Fibroblast of lung (primary cell): ENCODE results near the gene ARL6IP1. TPM values are rescaled to one million over a fixed set of nuclear protein-coding genes. Genes with fewer than 3 reads are reported as not detected.

Experiments used
- DNase-seq, 2 donors: peaks; one replicate each; pipeline versions ENCODE4 v3.0.0 to v3.0.0-alpha.2; 2010; ENCODE audit warnings: low read depth in 2 of 2
- H2AFZ ChIP-seq: 2 replicates; pipeline ENCODE4 v1.5.1; 2012; ENCODE audit warnings: low read length, control low read depth, inconsistent platforms
- H3K27ac ChIP-seq: 2 replicates; pipeline ENCODE4 v1.5.1; 2011; ENCODE audit warnings: low read length, control low read depth; ENCODE audit not compliant: insufficient read depth
- H3K27me3 ChIP-seq: 2 replicates; pipeline ENCODE4 v1.5.1; 2011; ENCODE audit warnings: mild to moderate bottlenecking, low read length; ENCODE audit not compliant: control insufficient read depth, insufficient read depth
- H3K36me3 ChIP-seq: 2 replicates; pipeline ENCODE4 v1.5.1; 2011; ENCODE audit warnings: low read length; ENCODE audit not compliant: control insufficient read depth, insufficient read depth
- H3K4me1 ChIP-seq: 2 replicates; pipeline ENCODE4 v1.5.1; 2011; ENCODE audit warnings: low read length; ENCODE audit not compliant: control insufficient read depth, insufficient read depth; ENCODE audit errors: extremely low read depth
- H3K4me2 ChIP-seq: 2 replicates; pipeline ENCODE4 v1.5.1; 2011; ENCODE audit warnings: low read length, control low read depth; ENCODE audit not compliant: insufficient read depth; ENCODE audit errors: extremely low read depth
- H3K4me3 ChIP-seq, 4 experiments: fragments of 200-600 bp in 1 of 4; sonication (generic) in 1 of 4; replicated peaks in 1 of 4; 2 replicates each; pipeline ENCODE4 v1.5.1; 2011 to 2016; ENCODE audit warnings: low read length in 4 of 4, low read depth in 3 of 4, mild to moderate bottlenecking in 3 of 4, control low read depth in 2 of 4, inconsistent platforms in 1 of 4, mixed read lengths in 1 of 4; ENCODE audit not compliant: insufficient read depth in 1 of 4; ENCODE audit errors: control extremely low read depth in 1 of 4
- H3K79me2 ChIP-seq: 2 replicates; pipeline ENCODE4 v1.5.1; 2012; ENCODE audit warnings: mild to moderate bottlenecking, low read length, inconsistent platforms; ENCODE audit not compliant: control insufficient read depth, insufficient read depth
- H3K9ac ChIP-seq: 2 replicates; pipeline ENCODE4 v1.5.1; 2011; ENCODE audit warnings: mild to moderate bottlenecking, low read length, control low read depth; ENCODE audit not compliant: insufficient read depth
- H3K9me3 ChIP-seq: 2 replicates; pipeline ENCODE4 v1.5.1; 2012; ENCODE audit warnings: low read depth, low read length; ENCODE audit not compliant: control insufficient read depth, insufficient read depth
- H4K20me1 ChIP-seq: 2 replicates; pipeline ENCODE4 v1.5.1; 2011; ENCODE audit warnings: low read length; ENCODE audit not compliant: control insufficient read depth, insufficient read depth; ENCODE audit errors: extremely low read depth
- EZH2 ChIP-seq: IDR thresholded peaks from 2 replicates; pipeline ENCODE4 v1.5.1; 2012; ENCODE audit warnings: low read length, control low read depth, mild to moderate bottlenecking; ENCODE audit errors: missing control alignments
- polyA plus RNA-seq, 2 donors: library from polyadenylated mRNA; depleted of rRNA in 1 of 2; stranded (reverse) in 1 of 2; unstranded in 1 of 2; fragments of >200 nt; gene quantifications; 2 replicates each; pipeline ENCODE4 v1.2.1, GENCODE V29; 2011 to 2012; ENCODE audit warnings: missing spikeins in 1 of 2
- total RNA-seq: library from RNA; depleted of rRNA; stranded (reverse); fragments of >200 nt; gene quantifications from 2 replicates; pipeline ENCODE4 v1.2.1, GENCODE V29; 2014
- TF ChIP-seq, protein P1 (sequence below), 2 donors: IDR thresholded peaks in 1 of 2; conservative IDR thresholded peaks in 1 of 2; 1 replicate in 1 of 2; 2 replicates in 1 of 2; pipeline ENCODE4 v1.5.1; 2011 to 2012; ENCODE audit warnings: low read length in 2 of 2, control low read depth in 1 of 2, inconsistent platforms in 1 of 2, low read depth in 1 of 2, mild to moderate bottlenecking in 1 of 2

ARL6IP1 gene
- total and polyA plus RNA-seq, 2 donors (not counting 1 experiment from before 2014, with no cell fraction given) = 119 to 224 TPM

DNA sequence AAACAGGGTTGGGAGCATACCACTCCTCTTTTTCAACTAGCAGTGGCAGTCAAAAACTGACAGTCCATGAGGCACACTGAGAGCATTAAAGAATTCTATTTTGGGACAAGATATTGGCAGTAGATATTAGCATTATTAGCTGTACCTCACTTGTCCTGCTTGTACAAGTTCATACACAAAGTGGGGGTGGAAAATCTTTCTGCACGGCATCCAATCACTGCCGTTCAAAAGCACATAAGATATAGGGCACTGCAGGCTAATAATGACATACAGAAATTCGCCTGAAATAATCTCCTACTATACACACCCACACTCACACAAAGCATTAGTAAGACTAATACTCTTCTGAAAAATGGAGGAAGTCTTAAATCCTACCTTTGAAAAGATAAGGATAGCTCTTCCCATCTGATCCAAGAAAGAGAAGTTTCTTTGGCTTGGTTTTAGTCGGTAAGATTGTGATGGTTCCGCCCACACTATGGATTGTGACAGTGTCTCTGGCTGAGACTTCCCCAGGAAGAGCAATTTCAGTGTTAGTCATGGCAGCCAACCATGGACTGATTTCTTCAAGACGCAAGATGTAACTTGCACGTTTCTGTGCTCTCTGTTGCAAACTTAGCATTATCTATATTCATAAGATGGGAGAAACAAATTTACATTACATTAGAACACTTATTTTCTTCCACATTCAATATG, 40.6 kb upstream of the ARL6IP1 start:
- H3K4me3 ChIP-seq = no peak overlapping the region
- TF ChIP-seq EZH2 = no peak
- TF ChIP-seq, protein P1, sequence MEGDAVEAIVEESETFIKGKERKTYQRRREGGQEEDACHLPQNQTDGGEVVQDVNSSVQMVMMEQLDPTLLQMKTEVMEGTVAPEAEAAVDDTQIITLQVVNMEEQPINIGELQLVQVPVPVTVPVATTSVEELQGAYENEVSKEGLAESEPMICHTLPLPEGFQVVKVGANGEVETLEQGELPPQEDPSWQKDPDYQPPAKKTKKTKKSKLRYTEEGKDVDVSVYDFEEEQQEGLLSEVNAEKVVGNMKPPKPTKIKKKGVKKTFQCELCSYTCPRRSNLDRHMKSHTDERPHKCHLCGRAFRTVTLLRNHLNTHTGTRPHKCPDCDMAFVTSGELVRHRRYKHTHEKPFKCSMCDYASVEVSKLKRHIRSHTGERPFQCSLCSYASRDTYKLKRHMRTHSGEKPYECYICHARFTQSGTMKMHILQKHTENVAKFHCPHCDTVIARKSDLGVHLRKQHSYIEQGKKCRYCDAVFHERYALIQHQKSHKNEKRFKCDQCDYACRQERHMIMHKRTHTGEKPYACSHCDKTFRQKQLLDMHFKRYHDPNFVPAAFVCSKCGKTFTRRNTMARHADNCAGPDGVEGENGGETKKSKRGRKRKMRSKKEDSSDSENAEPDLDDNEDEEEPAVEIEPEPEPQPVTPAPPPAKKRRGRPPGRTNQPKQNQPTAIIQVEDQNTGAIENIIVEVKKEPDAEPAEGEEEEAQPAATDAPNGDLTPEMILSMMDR (conservative IDR thresholded peaks at IDR 0.05 in 1 of 2, IDR thresholded peaks at IDR 0.05 in 1 of 2; ENCODE audit: low read depth in 1 of 2, low read length in 2 of 2) = no peak
- H3K4me2 ChIP-seq = no peak overlapping the region
- H4K20me1 ChIP-seq = no peaks in the 10 kb centered on the region
- no peak for DNase-seq
- H3K9ac ChIP-seq = no peak overlapping the region
- H2AFZ ChIP-seq = no peak overlapping the region
- no peaks in the 10 kb centered on the region for H3K4me1 ChIP-seq
- H3K27me3 ChIP-seq = no peaks in the 10 kb centered on the region
- H3K36me3 ChIP-seq = peaks cover 9% of the 10 kb centered on the region
- H3K79me2 ChIP-seq = no peaks in the 10 kb centered on the region
- H3K9me3 ChIP-seq = no peaks in the 10 kb centered on the region
- no peak overlapping the region for H3K27ac ChIP-seq

GRCh38 chr16:18839555-18839954, 38.2 kb upstream of the ARL6IP1 start:
- TF ChIP-seq, protein P1 (conservative IDR thresholded peaks at IDR 0.05 in 1 of 2, IDR thresholded peaks at IDR 0.05 in 1 of 2; ENCODE audit: low read depth in 1 of 2, low read length in 2 of 2) = no peak
- TF ChIP-seq EZH2 = no peak

GRCh38 chr16:18836702-18837101, 35.4 kb upstream of the ARL6IP1 start:
- Histone ChIP-seq H3K9me3 (no peaks in the 10 kb centered on the region), H3K27ac (no peak overlapping the region), H3K4me2 (no peak overlapping the region), H3K4me1 (no peaks in the 10 kb centered on the region), H3K27me3 (no peaks in the 10 kb centered on the region), H3K79me2 (no peaks in the 10 kb centered on the region), H3K4me3 (no peak overlapping the region), H3K9ac (no peak overlapping the region), H2AFZ (no peak overlapping the region), H3K36me3 (peaks cover 28% of the 10 kb centered on the region), H4K20me1 (no peaks in the 10 kb centered on the region)
- TF ChIP-seq, protein P1 (conservative IDR thresholded peaks at IDR 0.05 in 1 of 2, IDR thresholded peaks at IDR 0.05 in 1 of 2; ENCODE audit: low read depth in 1 of 2, low read length in 2 of 2) = no peak
- no peak for TF ChIP-seq EZH2
- no peak for DNase-seq

More at GRCh38 chr16:18839555-18839954, 38.2 kb upstream of the ARL6IP1 start:
- H3K4me2 ChIP-seq = no peak overlapping the region
- no peak overlapping the region for H2AFZ ChIP-seq
- H3K4me3 ChIP-seq = no peak overlapping the region
- no peak for DNase-seq
- no peaks in the 10 kb centered on the region for H3K4me1 ChIP-seq
- H3K79me2 ChIP-seq = no peaks in the 10 kb centered on the region
- H3K27ac ChIP-seq = no peak overlapping the region
- no peaks in the 10 kb centered on the region for H4K20me1 ChIP-seq
- no peak overlapping the region for H3K9ac ChIP-seq
- peaks cover 18% of the 10 kb centered on the region for H3K36me3 ChIP-seq
- no peaks in the 10 kb centered on the region for H3K9me3 ChIP-seq
- no peaks in the 10 kb centered on the region for H3K27me3 ChIP-seq
